GM23248 (cell line): Measurements from ENCODE around the gene SCAANT1. TPM values are rescaled to one million over a fixed set of nuclear protein-coding genes. Genes with fewer than 3 reads are reported as not detected.

ENCODE experiments used
- DNase-seq: peaks from one replicate; pipeline ENCODE4 v3.0.0-alpha.2; 2015
- H2AFZ ChIP-seq: fragments of 200-600 bp; sonication (generic); 2 replicates; pipeline ENCODE4 v1.6.1; 2016; ENCODE audit warnings: antibody characterized with exemption
- H3F3A ChIP-seq: fragments of 200-600 bp; sonication (generic); 2 replicates; pipeline ENCODE4 v1.6.1; 2016; ENCODE audit warnings: mild to moderate bottlenecking, antibody characterized with exemption, mixed run types; ENCODE audit not compliant: insufficient read depth
- H3K27ac ChIP-seq: fragments of 200-600 bp; sonication (generic); 2 replicates; pipeline ENCODE4 v1.5.1; 2016; ENCODE audit warnings: mild to moderate bottlenecking
- H3K27me3 ChIP-seq: fragments of 200-600 bp; sonication (generic); replicated peaks from 2 replicates; pipeline ENCODE4 v1.6.1; 2016; ENCODE audit warnings: mild to moderate bottlenecking; ENCODE audit not compliant: insufficient read depth
- H3K36me3 ChIP-seq: fragments of 200-600 bp; sonication (generic); 2 replicates; pipeline ENCODE4 v1.6.1; 2016; ENCODE audit warnings: low read depth, mild to moderate bottlenecking
- H3K4me1 ChIP-seq: fragments of 200-600 bp; sonication (generic); 2 replicates; pipeline ENCODE4 v1.6.1; 2016; ENCODE audit warnings: mild to moderate bottlenecking; ENCODE audit not compliant: insufficient read depth
- H3K4me2 ChIP-seq: fragments of 200-600 bp; sonication (generic); one replicate; pipeline ENCODE4 v1.6.1; 2016; ENCODE audit warnings: mild to moderate bottlenecking; ENCODE audit not compliant: unreplicated experiment
- H3K4me3 ChIP-seq: fragments of 200-600 bp; sonication (generic); 2 replicates; pipeline ENCODE4 v1.5.1; 2016; ENCODE audit warnings: mild to moderate bottlenecking
- H3K79me2 ChIP-seq: fragments of 200-600 bp; sonication (generic); 2 replicates; pipeline ENCODE4 v1.6.1; 2016; ENCODE audit warnings: mild to moderate bottlenecking; ENCODE audit not compliant: insufficient read depth
- H3K9ac ChIP-seq: fragments of 200-600 bp; sonication (generic); 2 replicates; pipeline ENCODE4 v1.6.1; 2016; ENCODE audit warnings: mild to moderate bottlenecking
- H3K9me2 ChIP-seq: fragments of 200-600 bp; sonication (generic); 2 replicates; pipeline ENCODE4 v1.6.1; 2016; ENCODE audit warnings: mixed run types, mild to moderate bottlenecking, moderate library complexity; ENCODE audit not compliant: insufficient read depth
- H3K9me3 ChIP-seq: fragments of 200-600 bp; sonication (generic); one replicate; pipeline ENCODE4 v1.6.1; 2017; ENCODE audit warnings: low read depth
- H4K20me1 ChIP-seq: fragments of 200-600 bp; sonication (generic); 2 replicates; pipeline ENCODE4 v1.6.0; 2016; ENCODE audit not compliant: insufficient read depth
- EZH2 ChIP-seq: fragments of 200-600 bp; sonication (generic); IDR thresholded peaks from 2 replicates; pipeline ENCODE4 v1.6.1; 2018; ENCODE audit warnings: antibody characterized with exemption, mild to moderate bottlenecking; ENCODE audit not compliant: insufficient read depth, poor library complexity, severe bottlenecking
- EZH2phosphoT487 ChIP-seq: fragments of 200-600 bp; sonication (generic); IDR thresholded peaks from 2 replicates; pipeline ENCODE4 v1.6.1; 2018; ENCODE audit warnings: antibody characterized with exemption, moderate library complexity, mild to moderate bottlenecking, low read depth; ENCODE audit not compliant: insufficient read depth
- WGBS, 2 experiments: methylation state at CpG; one replicate each; pipeline ENCODE4 v1.1.6; 2015 to 2017; ENCODE audit warnings: low lambda C conversion rate in 2 of 2, low coverage in 1 of 2; ENCODE audit errors: missing lambda C conversion rate in 2 of 2; 5-methylcytosine and 5-hydroxymethylcytosine counted together
- in situ Hi-C: fragments of 300-500 bp; cut with MboI; formaldehyde crosslinking; loops from 2 replicates; pipeline ENCODE4 v1.15.0; 2020
- polyA plus RNA-seq: library from polyadenylated mRNA; unstranded; fragments of >200 nt; fragmentation: Nextera tagmentation; extraction: Ambion mirVana; gene quantifications from 2 replicates; pipeline ENCODE4 v1.2.1, GENCODE V29; 2016
- total RNA-seq: library from RNA; depleted of rRNA; stranded (reverse); fragments of >200 nt; shearing (Covaris generic); gene quantifications from 2 replicates; pipeline ENCODE4 v1.2.3, GENCODE V29; 2014

The SCAANT1 gene
- total and polyA plus RNA-seq, 2 experiments from 2014 or later = not detected

GRCh38 chr3:63922491-63923199 lies 10.5 kb upstream of the SCAANT1 start:
- DNase-seq = no peak
- H3F3A ChIP-seq = peaks cover 20% of the 10 kb centered on the region
- H3K79me2 ChIP-seq = peaks cover 97% of the 10 kb centered on the region
- peaks cover 11% of the 10 kb centered on the region for H3K4me1 ChIP-seq
- peaks cover 9% of the 10 kb centered on the region; the same call in 1 of the 2 replicates for H4K20me1 ChIP-seq
- in situ Hi-C loops = no loop called here
- no peak overlapping the region for H2AFZ ChIP-seq
- no peaks in the 10 kb centered on the region for H3K9me3 ChIP-seq
- no peak overlapping the region for H3K4me3 ChIP-seq
- H3K36me3 ChIP-seq = peaks cover 29% of the 10 kb centered on the region
- no peak overlapping the region for H3K4me2 ChIP-seq
- no peak overlapping the region for H3K27ac ChIP-seq
- H3K9ac ChIP-seq = no peak overlapping the region
- H3K27me3 ChIP-seq = no peaks in the 10 kb centered on the region
- TF ChIP-seq EZH2 = no peak
- 79 to 84% methylated on average over 2 of the region's 2 CpGs for WGBS, 2 experiments
- H3K9me2 ChIP-seq = no peaks in the 10 kb centered on the region

GRCh38 chr3:63921741-63922482 lies 9.7 kb upstream of the SCAANT1 start:
- no peak for DNase-seq
- no peaks in the 10 kb centered on the region for H3K9me3 ChIP-seq
- H3K9me2 ChIP-seq = no peaks in the 10 kb centered on the region
- in situ Hi-C loops = no loop called here
- 96 to 97% methylated on average over 6 of the region's 6 CpGs for WGBS, 2 experiments
- no peak overlapping the region for H3K4me2 ChIP-seq
- H2AFZ ChIP-seq = no peak overlapping the region
- H3K4me3 ChIP-seq = no peak overlapping the region
- peaks cover 37% of the 10 kb centered on the region for H3K36me3 ChIP-seq
- no peak overlapping the region for H3K27ac ChIP-seq
- no peak for TF ChIP-seq EZH2phosphoT487
- no peak for TF ChIP-seq EZH2
- H3K9ac ChIP-seq = no peak overlapping the region
- no peaks in the 10 kb centered on the region for H3K27me3 ChIP-seq
- H3F3A ChIP-seq = peaks cover 21% of the 10 kb centered on the region
- peaks cover 11% of the 10 kb centered on the region for H3K4me1 ChIP-seq
- peaks cover 97% of the 10 kb centered on the region for H3K79me2 ChIP-seq
- peaks cover 6% of the 10 kb centered on the region; the same call in 1 of the 2 replicates for H4K20me1 ChIP-seq

GRCh38 chr3:63920001-63920400 lies 7.8 kb upstream of the SCAANT1 start:
- in situ Hi-C loops = no loop called here
- DNase-seq = no peak
- Histone ChIP-seq H3K27ac (no peak overlapping the region), H3K4me1 (peaks cover 11% of the 10 kb centered on the region), H3K36me3 (peaks cover 42% of the 10 kb centered on the region), H3K4me2 (no peak overlapping the region), H3K9me3 (no peaks in the 10 kb centered on the region), H3K4me3 (no peak overlapping the region), H3K9ac (no peak overlapping the region), H3K27me3 (no peaks in the 10 kb centered on the region), H4K20me1 (peaks cover 5% of the 10 kb centered on the region; the same call in 1 of the 2 replicates), H2AFZ (no peak overlapping the region), H3F3A (peaks cover 21% of the 10 kb centered on the region), H3K9me2 (no peaks in the 10 kb centered on the region), H3K79me2 (peaks cover 97% of the 10 kb centered on the region)
- TF ChIP-seq EZH2phosphoT487 (no peak), EZH2 (no peak)
- 89 to 93% methylated on average over 5 of the region's 5 CpGs for WGBS, 2 experiments

- H3K4me2 ChIP-seq = peak overlapping the region; percentile 5
- H2AFZ ChIP-seq = no peak overlapping the region
- in situ Hi-C loops = no loop called here
- peaks cover 33% of the 10 kb centered on the region for H3F3A ChIP-seq
- H3K36me3 ChIP-seq = peaks cover 39% of the 10 kb centered on the region
- H3K79me2 ChIP-seq = peaks cover 97% of the 10 kb centered on the region
- no peak overlapping the region for H3K4me3 ChIP-seq
- H3K4me1 ChIP-seq = peaks cover 22% of the 10 kb centered on the region
- H3K9me3 ChIP-seq = no peaks in the 10 kb centered on the region
- TF ChIP-seq EZH2 (no peak), EZH2phosphoT487 (no peak)
- DNase-seq = peak; percentile 80
- no peaks in the 10 kb centered on the region for H3K9me2 ChIP-seq
- H3K27me3 ChIP-seq = no peaks in the 10 kb centered on the region
- peak overlapping the region; percentile 61 for H3K27ac ChIP-seq
- H4K20me1 ChIP-seq = peaks cover 5% of the 10 kb centered on the region; the same call in 1 of the 2 replicates
- 0 out of 2 replicates have a peak overlapping the region, but pooled peaks have one; percentile 3 for H3K9ac ChIP-seq
Measured at GRCh38 chr3:63918321-63918720, 6.1 kb upstream of the SCAANT1 start.
